H1 (cell line): ENCODE data around the gene B4GALNT3. TPM values are rescaled to one million over a fixed set of nuclear protein-coding genes. Genes with fewer than 3 reads are reported as not detected.

ENCODE experiments used
- CTCF ChIA-PET: fragments of 300-600 bp; sonication (Branson Sonifier 250); formaldehyde crosslinking; loops from one replicate; lab custom pipeline; 2021; ENCODE audit not compliant: partially characterized antibody; lab: Charles Lee
- POLR2A ChIA-PET: fragments of 300-600 bp; sonication (Branson Sonifier 250); formaldehyde crosslinking; loops from one replicate; lab custom pipeline; 2021; ENCODE audit warnings: inconsistent platforms; ENCODE audit not compliant: partially characterized antibody; lab: Charles Lee
- DNase-seq, 2 experiments: peaks; one replicate each; pipeline versions ENCODE4 v3.0.0 to v3.0.0-alpha.2; 2010 to 2022; ENCODE audit warnings: low spot score in 2 of 2, low read depth in 1 of 2, mixed read lengths in 1 of 2
- FAIRE-seq: peaks from 2 replicates; lab custom pipeline; 2011; peaks lifted over from hg19 to GRCh38; lab: Jason Lieb, UNC
- H2AFZ ChIP-seq: 2 replicates; pipeline ENCODE4 v1.8.1; 2012; ENCODE audit warnings: low read length, inconsistent platforms
- H2AK5ac ChIP-seq: 2 replicates; pipeline ENCODE4 v1.6.1; 2013; ENCODE audit warnings: low read depth, low read length
- H2BK120ac ChIP-seq: replicated peaks from 2 replicates; pipeline ENCODE3; 2013; ENCODE audit warnings: low read depth, low read length, inconsistent platforms
- H2BK12ac ChIP-seq: 2 replicates; pipeline ENCODE4 v1.6.1; 2013; ENCODE audit warnings: low read depth, low read length
- H2BK15ac ChIP-seq: 2 replicates; pipeline ENCODE4 v1.6.1; 2013; ENCODE audit warnings: low read length
- H2BK20ac ChIP-seq: 2 replicates; pipeline ENCODE4 v1.6.1; 2013; ENCODE audit warnings: low read length
- H2BK5ac ChIP-seq: 2 replicates; pipeline ENCODE4 v1.6.1; 2013; ENCODE audit warnings: low read depth, low read length
- H3K14ac ChIP-seq: 2 replicates; pipeline ENCODE4 v1.6.1; 2013; ENCODE audit warnings: inconsistent platforms; ENCODE audit not compliant: insufficient read length
- H3K18ac ChIP-seq: 2 replicates; pipeline ENCODE4 v1.6.1; 2013; ENCODE audit warnings: low read length; ENCODE audit errors: extremely low read depth
- H3K23ac ChIP-seq: 2 replicates; pipeline ENCODE4 v1.6.1; 2013; ENCODE audit warnings: inconsistent platforms; ENCODE audit not compliant: insufficient read length
- H3K23me2 ChIP-seq: 2 replicates; pipeline ENCODE4 v1.6.1; 2013; ENCODE audit warnings: low read depth, low read length
- H3K27ac ChIP-seq: 2 replicates; pipeline ENCODE4 v1.6.1; 2011; ENCODE audit warnings: low read depth, low read length, inconsistent platforms
- H3K27me3 ChIP-seq, 4 experiments: replicated peaks in 1 of 4; 1 replicate in 1 of 4; 2 replicates in 3 of 4; pipeline versions ENCODE4 v1.6.1 to v1.8.1; 2011 to 2013; ENCODE audit warnings: low read length in 3 of 4, mild to moderate bottlenecking in 3 of 4, inconsistent platforms in 2 of 4, mixed read lengths in 2 of 4, moderate library complexity in 1 of 4; ENCODE audit not compliant: control insufficient read depth in 3 of 4, insufficient read depth in 3 of 4; ENCODE audit errors: extremely low read depth in 1 of 4
- H3K36me3 ChIP-seq, 4 experiments: 2 replicates each; pipeline versions ENCODE4 v1.6.1 to v1.8.1; 2011 to 2013; ENCODE audit warnings: mild to moderate bottlenecking in 4 of 4, low read length in 3 of 4, moderate library complexity in 2 of 4, control low read depth in 1 of 4, inconsistent platforms in 1 of 4; ENCODE audit not compliant: insufficient read depth in 4 of 4, control insufficient read depth in 2 of 4
- H3K4ac ChIP-seq: replicated peaks from 2 replicates; pipeline ENCODE3; 2013; ENCODE audit warnings: low read length, low read depth, mixed read lengths, inconsistent platforms; ENCODE audit not compliant: insufficient read length
- H3K4me1 ChIP-seq, 4 experiments: replicated peaks in 1 of 4; 1 replicate in 1 of 4; 2 replicates in 3 of 4; pipeline versions ENCODE4 v1.6.1 to v1.8.1; 2011 to 2013; ENCODE audit warnings: low read length in 3 of 4, inconsistent platforms in 2 of 4, mixed read lengths in 1 of 4; ENCODE audit not compliant: insufficient read depth in 4 of 4, control insufficient read depth in 3 of 4
- H3K4me2 ChIP-seq, 2 experiments: 2 replicates each; pipeline versions ENCODE4 v1.6.1 to v1.8.1; 2011 to 2013; ENCODE audit warnings: low read depth in 2 of 2, low read length in 2 of 2, control low read depth in 1 of 2, inconsistent platforms in 1 of 2, mild to moderate bottlenecking in 1 of 2; ENCODE audit not compliant: insufficient read depth in 1 of 2
- H3K4me3 ChIP-seq, 4 experiments: fragments of 200-600, 300-600 bp in 1 of 4; sonication (generic), shearing (Covaris generic), sonication (Bioruptor Twin) in 1 of 4; 2 replicates each; pipeline versions ENCODE4 v1.5.1 to v1.8.1; 2011 to 2016; ENCODE audit warnings: low read length in 4 of 4, low read depth in 3 of 4, control low read depth in 2 of 4, inconsistent platforms in 2 of 4, mild to moderate bottlenecking in 2 of 4, mixed read lengths in 1 of 4, moderate library complexity in 1 of 4; ENCODE audit not compliant: insufficient read depth in 2 of 4; ENCODE audit errors: extremely low read depth in 1 of 4
- H3K56ac ChIP-seq: replicated peaks from 2 replicates; pipeline ENCODE3; 2013; ENCODE audit warnings: low read depth, mild to moderate bottlenecking, mixed read lengths, low read length, inconsistent platforms; ENCODE audit not compliant: insufficient read length
- H3K79me1 ChIP-seq: 2 replicates; pipeline ENCODE4 v1.6.1; 2013; ENCODE audit warnings: low read depth, low read length, control low read depth
- H3K79me2 ChIP-seq, 2 experiments: 2 replicates each; pipeline versions ENCODE4 v1.6.1 to v1.8.1; 2012 to 2013; ENCODE audit warnings: low read length in 2 of 2, mild to moderate bottlenecking in 2 of 2, inconsistent platforms in 1 of 2; ENCODE audit not compliant: insufficient read depth in 2 of 2, control insufficient read depth in 1 of 2
- H3K9ac ChIP-seq, 4 experiments: replicated peaks in 1 of 4; 1 replicate in 1 of 4; 2 replicates in 3 of 4; pipeline versions ENCODE4 v1.6.1 to v1.8.1; 2011 to 2013; ENCODE audit warnings: low read depth in 3 of 4, low read length in 3 of 4, control low read depth in 2 of 4, mild to moderate bottlenecking in 2 of 4, moderate library complexity in 2 of 4, inconsistent platforms in 1 of 4; ENCODE audit errors: extremely low read depth in 1 of 4
- H3K9me3 ChIP-seq, 2 experiments: 2 replicates each; pipeline versions ENCODE4 v1.6.1 to v1.8.1; 2012 to 2013; ENCODE audit warnings: mild to moderate bottlenecking in 2 of 2, moderate library complexity in 2 of 2, control low read depth in 1 of 2, inconsistent platforms in 1 of 2, low read depth in 1 of 2, low read length in 1 of 2, mixed read lengths in 1 of 2; ENCODE audit not compliant: insufficient read depth in 2 of 2
- H4K20me1 ChIP-seq, 2 experiments: replicated peaks in 1 of 2; 2 replicates each; pipeline versions ENCODE3 to v1.8.1; 2011 to 2013; ENCODE audit warnings: inconsistent platforms in 2 of 2, low read length in 2 of 2, mild to moderate bottlenecking in 1 of 2; ENCODE audit not compliant: insufficient read depth in 2 of 2, control insufficient read depth in 1 of 2
- H4K5ac ChIP-seq: 2 replicates; pipeline ENCODE4 v1.6.1; 2013; ENCODE audit warnings: low read length, low read depth, mixed read lengths, inconsistent platforms; ENCODE audit not compliant: insufficient read length
- H4K8ac ChIP-seq: 2 replicates; pipeline ENCODE4 v1.8.0; 2013; ENCODE audit warnings: mild to moderate bottlenecking, moderate library complexity, low read length, inconsistent platforms; ENCODE audit not compliant: insufficient read depth; ENCODE audit errors: extremely low read depth
- H4K91ac ChIP-seq: replicated peaks from 2 replicates; pipeline ENCODE3; 2013; ENCODE audit warnings: low read length, mixed read lengths, inconsistent platforms; ENCODE audit not compliant: insufficient read length
- CBX8 ChIP-seq: fragments of 300-800, 300-1000 bp; sonication (generic); IDR thresholded peaks from 2 replicates; pipeline ENCODE4 v1.7.1; 2016; ENCODE audit warnings: low read depth, low read length, borderline replicate concordance
- JUND ChIP-seq: IDR thresholded peaks from 2 replicates; pipeline ENCODE4 v1.6.1; 2011; ENCODE audit warnings: mild to moderate bottlenecking, improper control_type of control experiment, low read length
- WGBS, 2 experiments: shearing (Covaris generic) in 1 of 2; methylation state at CpG; one replicate each; pipeline versions ENCODE4 v1.1.6 to v1.1.7; 2013 to 2015; ENCODE audit warnings: low lambda C conversion rate in 2 of 2, mixed read lengths in 2 of 2, inconsistent platforms in 1 of 2, low coverage in 1 of 2, missing lambda C conversion rate in 1 of 2; ENCODE audit not compliant: insufficient replicate concordance in 2 of 2, insufficient coverage in 1 of 2, insufficient read length in 1 of 2; ENCODE audit errors: extremely low coverage in 1 of 2, missing lambda C conversion rate in 1 of 2; 5-methylcytosine and 5-hydroxymethylcytosine counted together
- polyA plus RNA-seq, 7 experiments: library from polyadenylated mRNA; depleted of rRNA in 3 of 7; stranded (reverse) in 5 of 7; unstranded in 2 of 7; fragments of >200 nt in 5 of 7; fragments of 200-250 nt in 2 of 7; gene quantifications; 1 replicate in 5 of 7; 2 replicates in 1 of 7; 4 replicates in 1 of 7; pipeline versions ENCODE4 v1.2.1 to v1.2.3, GENCODE V29; 2011 to 2013; ENCODE audit warnings: missing spikeins in 2 of 7, mixed read lengths in 2 of 7
- total RNA-seq: library from RNA; stranded (reverse); fragmentation: NEBNext Ultra II Directional; extraction: Animal tissue kit (Norgen Biotek cat#: 25700); gene quantifications from 2 replicates; pipeline ENCODE4 v1.2.1, GENCODE V29; 2021
- TF ChIP-seq, protein P1 (sequence below): IDR thresholded peaks from 2 replicates; pipeline ENCODE4 v1.6.1; 2012; ENCODE audit warnings: inconsistent platforms

The B4GALNT3 gene
- total and polyA plus RNA-seq, 2 of the 8 experiments (the other 6 are each of a cell fraction or from before 2014, with no cell fraction given) = 12.5 to 20.3 TPM

DNA sequence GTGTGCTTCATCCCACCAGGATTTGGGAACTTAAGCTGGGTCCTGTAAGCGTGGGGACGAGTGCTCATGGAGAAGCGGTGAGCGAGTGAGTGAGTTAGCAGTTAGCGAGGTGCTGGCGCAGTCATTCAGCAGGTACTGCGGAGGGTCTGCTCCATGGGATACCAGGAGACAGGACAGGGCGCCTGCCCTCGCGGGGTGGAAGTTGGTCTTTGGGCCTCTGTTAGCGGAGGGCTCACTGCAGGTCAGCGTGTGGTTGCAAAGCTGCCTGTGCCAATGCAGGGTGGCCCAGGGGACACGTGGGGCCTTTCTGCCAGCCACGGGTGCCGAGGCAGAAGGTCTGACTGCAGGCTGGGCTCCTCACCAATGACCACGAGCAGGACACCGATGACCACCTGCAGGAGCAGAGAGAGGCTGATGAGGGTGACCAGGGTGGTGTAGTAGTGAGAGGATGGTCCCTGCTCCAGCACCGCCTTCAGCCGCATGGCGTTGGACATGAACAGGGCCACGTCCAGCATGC lies 105.9 kb downstream of the B4GALNT3 start:
- no peak overlapping the region for H3K56ac ChIP-seq
- H3K27ac ChIP-seq = no peak overlapping the region
- H3K23ac ChIP-seq = no peak overlapping the region
- no peak overlapping the region for H4K5ac ChIP-seq
- H3K23me2 ChIP-seq = peaks cover 7% of the 10 kb centered on the region
- no peak overlapping the region for H2AFZ ChIP-seq
- H3K14ac ChIP-seq = no peak overlapping the region
- CTCF ChIA-PET = interaction anchor here (0.7 to 4.4 kb wide), 7 partner anchors 10 to 123 kb away, joined by 3 to 23 read pairs (median 6); no protein-coding TSS in a partner anchor
- H4K8ac ChIP-seq = no peak overlapping the region
- peaks cover 0 to 1% (median under 1%) of the 10 kb centered on the region in 4 experiments; a peak in 4 of 7 replicates for H3K4me1 ChIP-seq
- H3K79me2 ChIP-seq = no peaks in the 10 kb centered on the region
- no peak overlapping the region for H3K4me2 ChIP-seq
- no peak overlapping the region for H2BK5ac ChIP-seq
- no peak overlapping the region for H3K18ac ChIP-seq
- no peaks in the 10 kb centered on the region for H3K9me3 ChIP-seq
- H3K27me3 ChIP-seq = peaks cover 0 to 4% (median 3%) of the 10 kb centered on the region in 4 experiments; a peak in 2 of 7 replicates
- no peak for TF ChIP-seq JUND
- TF ChIP-seq, protein P1, sequence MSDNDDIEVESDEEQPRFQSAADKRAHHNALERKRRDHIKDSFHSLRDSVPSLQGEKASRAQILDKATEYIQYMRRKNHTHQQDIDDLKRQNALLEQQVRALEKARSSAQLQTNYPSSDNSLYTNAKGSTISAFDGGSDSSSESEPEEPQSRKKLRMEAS = no peak
- no peak for TF ChIP-seq CBX8
- no peak overlapping the region for H2BK20ac ChIP-seq
- H2BK12ac ChIP-seq = no peak overlapping the region
- no peaks in the 10 kb centered on the region for H4K20me1 ChIP-seq
- FAIRE-seq = no peak
- H2BK15ac ChIP-seq = no peak overlapping the region
- H3K4ac ChIP-seq = no peak overlapping the region
- no peak overlapping the region; a peak in 2 of 7 replicates for H3K9ac ChIP-seq
- no peak overlapping the region for H2AK5ac ChIP-seq
- no peaks in the 10 kb centered on the region for H3K36me3 ChIP-seq
- H3K79me1 ChIP-seq = no peaks in the 10 kb centered on the region
- no peak overlapping the region for H3K4me3 ChIP-seq
- no peak overlapping the region for H2BK120ac ChIP-seq
- H4K91ac ChIP-seq = no peak overlapping the region
- DNase-seq = no peak
- POLR2A ChIA-PET = interaction anchor here (2.4 kb wide), 1 partner anchor 9 kb away, joined by 6 read pairs; no protein-coding TSS in a partner anchor
- WGBS, 2 experiments = 94% methylated on average over 20 of the region's 21 CpGs; no CpG with 5 or more reads in 1 of the 2 experiments
